GM18861 (cell line): ENCODE data around the gene CDH23.
"Not testable (repeated sequence)": the region's sequence is repeated elsewhere in the genome, so short reads cannot be mapped to it uniquely, and the experiment has no call there.

Experiments
- ATAC-seq: cut with Tn5 transposase; IDR thresholded peaks from one replicate; pipeline ENCODE4 v1.9.1; 2021; ENCODE audit not compliant: unreplicated experiment

CDH23 gene

GRCh38 chr10:71837098-71837827, 440.5 kb downstream of the CDH23 start:
- ATAC-seq: no peak

DNA sequence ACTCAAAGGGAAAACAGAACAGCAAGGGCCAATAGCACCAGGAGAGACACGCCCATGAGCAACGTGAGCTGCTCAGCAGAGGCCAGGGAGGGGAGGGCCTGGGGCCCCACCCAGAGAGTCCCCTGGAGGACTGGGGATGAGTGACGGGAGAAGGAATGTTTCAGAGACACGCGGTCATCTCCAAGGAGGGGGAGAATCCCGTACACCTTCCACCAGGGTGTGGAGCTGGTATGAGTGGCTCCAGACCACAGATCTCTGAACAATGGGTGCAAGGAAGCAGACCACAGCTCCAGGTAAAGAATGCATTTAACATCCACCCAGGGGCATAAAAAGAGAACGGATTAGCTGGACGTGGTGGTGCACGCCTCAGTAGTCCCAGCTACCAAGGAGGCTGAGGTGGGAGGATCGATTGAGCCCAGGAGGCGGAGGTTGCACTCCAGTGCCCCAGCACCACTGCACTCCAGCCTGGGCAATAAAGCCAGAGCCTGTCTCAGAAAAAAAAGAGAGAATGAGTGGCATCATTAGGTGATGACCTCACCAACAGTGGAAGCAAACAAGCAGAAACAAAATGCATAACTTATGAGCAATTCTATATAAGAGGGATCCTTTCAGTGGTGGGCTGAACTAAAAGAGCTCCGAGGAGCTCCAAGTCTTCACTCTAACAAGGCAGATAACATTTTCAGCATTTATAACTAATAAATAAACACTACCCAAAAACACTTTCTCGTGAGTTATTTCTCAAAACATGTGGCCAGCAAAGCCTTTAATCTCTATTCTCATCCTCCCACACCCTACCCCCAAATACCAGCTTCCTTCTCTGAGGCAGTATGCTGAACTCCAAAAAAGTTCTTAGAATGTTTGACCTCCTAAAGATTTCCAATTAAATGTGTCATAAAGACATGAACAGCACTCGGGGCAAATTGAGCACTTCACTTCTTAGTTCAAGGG, 441.8 kb downstream of the CDH23 start:
- no peak for ATAC-seq

DNA sequence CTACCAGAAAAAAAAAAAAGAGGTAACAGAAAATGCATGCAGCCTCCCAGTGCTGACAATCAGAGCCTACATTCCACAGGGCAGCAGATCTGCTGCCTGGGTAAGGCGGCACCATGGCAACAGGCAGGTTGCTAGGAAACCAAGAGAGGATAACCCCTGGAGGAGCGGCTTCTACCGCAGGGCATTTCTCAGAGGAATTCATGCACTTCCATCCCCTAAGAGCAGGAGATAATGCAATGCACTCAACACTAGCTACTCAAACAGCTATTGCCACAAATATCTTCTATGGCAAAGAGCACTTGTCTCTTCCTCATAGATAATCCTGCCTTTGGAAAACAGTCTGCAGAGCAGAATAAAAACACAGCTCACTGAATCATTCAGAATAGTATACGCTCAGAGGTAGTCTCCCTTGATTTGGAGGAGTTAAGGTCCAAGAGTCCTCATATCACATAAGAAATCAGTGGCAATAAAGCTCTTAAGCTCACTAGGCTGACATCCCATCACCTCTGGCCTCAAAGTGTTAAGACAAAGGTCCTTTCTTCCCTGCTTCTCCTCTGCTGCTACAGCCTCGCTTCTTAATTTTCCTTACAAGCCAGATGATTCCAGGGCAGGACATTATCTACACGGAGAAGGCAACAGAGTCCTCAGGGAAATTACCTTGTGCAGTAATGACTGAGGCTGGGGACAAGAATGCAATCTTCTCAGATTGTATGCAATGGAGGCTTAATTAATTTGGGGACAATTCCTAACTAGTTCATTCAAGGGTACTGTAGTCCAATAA, 443.6 kb downstream of the CDH23 start:
- ATAC-seq: no peak

- ATAC-seq: no peak
Observed at GRCh38 chr10:71840958-71841335, 444.2 kb downstream of the CDH23 start.

DNA sequence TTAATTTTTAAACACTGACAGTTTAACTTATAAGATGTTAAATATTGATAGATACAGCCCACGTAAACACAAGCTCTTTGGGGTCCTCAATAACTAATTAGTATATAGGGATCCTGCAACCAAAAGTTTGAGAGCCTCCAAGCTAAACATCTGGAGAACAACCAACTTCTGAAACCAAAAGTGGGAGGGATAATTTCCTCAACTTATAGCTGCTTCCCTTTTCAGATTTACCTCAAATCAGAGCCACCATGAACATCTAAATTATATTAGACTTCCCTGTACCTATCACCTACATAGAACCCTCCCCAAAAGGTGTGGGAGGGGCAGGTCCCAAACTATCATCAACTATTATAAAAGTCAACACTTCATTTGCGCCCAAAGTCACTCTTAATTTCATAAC, 445.7 kb downstream of the CDH23 start:
- no peak for ATAC-seq

DNA sequence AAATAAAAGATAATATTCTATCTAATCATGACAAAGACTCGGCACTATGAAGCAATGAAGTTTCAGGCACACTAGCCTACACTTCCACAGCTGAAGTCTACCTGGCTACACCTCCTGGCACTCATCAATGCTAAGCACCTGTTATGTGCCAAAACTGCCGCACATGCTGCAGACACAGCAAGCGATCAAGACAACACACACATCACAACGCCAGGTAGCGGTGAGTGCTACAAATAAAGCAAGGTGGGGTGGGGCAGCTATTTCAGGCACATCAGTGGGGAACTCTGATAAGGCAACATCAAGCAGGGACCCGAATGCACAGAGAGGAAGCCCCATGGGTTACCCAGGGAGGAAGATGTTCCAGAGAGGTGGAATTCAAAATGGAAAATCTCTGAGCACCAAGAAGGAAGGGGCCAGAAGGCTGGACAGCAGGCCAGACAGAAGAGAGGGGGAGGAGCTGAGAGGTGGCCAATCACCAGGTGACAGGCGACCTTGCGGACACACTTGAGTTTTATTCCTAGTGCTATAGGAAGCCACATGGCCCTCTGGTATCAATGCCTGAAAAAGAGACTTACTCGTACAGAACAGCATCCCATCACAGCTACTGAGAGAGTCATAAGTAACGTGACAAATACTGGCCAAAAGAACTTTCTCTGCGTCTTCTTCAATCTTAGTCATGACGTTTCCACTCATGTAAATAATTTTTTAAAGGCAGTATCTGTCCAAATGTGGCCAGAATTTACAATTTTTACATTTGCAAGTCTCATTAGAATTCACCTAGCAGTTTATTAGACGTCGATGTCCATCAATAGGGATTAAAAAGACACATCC, 446.4 kb downstream of the CDH23 start:
- ATAC-seq: no peak

DNA sequence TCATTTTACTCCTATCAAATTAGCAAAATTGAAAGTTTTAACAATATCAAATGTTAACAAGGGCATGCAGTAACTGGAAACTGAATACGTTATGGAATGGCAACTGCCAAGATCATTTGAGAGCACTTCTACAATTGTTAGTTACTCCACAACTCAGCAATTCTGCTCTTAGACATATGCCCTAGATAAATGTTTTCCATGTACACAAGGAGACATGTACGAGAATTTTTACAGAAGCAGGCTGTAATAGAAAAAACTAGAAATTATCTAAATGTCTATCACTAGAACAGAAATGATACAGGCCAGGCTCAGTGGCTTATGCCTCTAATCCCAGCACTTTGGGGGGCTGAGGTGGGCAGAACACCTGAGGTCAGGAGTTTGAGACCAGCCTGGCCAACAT, 447.4 kb downstream of the CDH23 start:
- no peak for ATAC-seq

DNA sequence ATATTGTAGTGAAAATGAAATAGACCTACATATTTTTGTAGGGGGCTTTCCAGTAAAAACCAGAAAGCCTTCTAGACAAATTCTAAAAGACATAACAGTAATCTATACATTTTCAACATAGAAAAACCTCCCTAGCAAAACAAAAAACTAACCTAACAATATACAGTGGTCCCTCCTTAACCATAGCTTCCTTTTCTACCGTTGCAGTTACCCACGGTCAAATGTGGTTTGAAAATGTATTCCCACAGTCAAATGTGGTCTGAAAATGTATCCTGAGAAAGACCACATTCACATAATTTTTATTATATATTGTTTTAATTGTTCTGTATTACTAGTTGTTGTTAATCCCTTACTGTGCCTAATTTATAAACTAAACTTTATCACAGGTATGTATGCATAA, 448.0 kb downstream of the CDH23 start:
- ATAC-seq: no peak

DNA sequence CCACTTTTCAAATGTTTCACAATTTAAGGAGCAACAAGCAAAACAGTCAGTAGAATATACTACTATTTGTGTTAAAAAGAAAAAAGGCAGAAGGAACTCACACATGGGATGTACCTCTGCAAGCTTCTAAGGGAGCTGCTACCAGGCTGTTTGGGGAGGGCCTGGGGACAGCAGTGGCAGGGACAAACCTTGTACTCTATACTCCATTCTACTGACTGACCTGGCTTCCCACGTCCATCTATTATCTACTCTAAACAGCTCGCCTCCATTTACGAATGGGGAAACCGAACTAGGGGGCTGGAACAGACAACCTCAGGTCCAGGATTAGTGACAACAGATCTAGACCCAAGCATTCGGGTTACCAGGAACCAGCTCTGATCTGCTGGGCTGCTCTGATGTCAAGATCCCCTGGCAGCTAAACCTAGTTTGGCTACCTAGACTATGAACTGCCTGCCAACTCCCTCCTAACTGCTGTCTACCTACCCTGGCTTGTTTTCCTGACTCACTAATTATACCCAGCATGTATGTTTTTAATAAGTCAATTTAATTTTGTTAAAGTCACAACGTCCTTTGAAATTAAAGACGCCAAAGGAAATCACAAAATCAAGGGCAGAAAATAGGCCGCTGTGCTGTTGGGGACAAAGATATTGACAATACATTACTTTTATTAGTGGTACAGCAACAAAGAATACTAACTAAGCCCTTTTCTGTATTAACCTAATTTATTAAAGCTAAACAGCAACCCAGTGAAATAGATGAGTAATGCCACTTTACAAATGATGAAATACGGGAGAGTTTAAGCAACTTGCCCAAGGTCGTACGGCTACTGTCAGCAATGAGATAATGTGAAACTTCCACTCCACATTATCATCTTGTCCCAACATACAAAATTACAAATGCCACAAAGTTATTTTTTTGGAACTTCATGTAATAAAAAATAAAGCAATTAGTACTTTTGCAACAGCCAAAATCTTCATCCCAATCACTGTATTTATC, 449.0 kb downstream of the CDH23 start:
- ATAC-seq: no peak

DNA sequence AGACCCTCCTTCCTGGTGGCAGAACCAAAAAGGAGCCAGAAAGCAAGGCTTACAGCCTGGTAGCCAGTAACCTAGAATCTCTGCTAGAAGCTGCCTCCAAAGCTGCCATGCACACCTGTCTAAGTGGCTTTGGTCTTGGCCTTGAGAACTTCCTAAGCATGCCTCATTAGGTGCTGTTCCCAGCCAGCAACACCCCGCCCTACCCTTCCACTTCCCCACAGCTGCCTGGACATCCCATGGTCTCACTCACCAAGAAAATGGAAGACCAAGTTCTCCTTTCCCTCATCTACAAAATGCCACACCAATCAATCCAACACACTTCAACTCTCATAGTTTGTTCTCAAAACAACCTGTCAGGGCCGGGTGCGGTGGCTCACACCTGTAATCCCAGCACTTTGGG, 450.1 kb downstream of the CDH23 start:
- no peak for ATAC-seq

GRCh38 chr10:71847418-71847817, 450.7 kb downstream of the CDH23 start:
- no peak for ATAC-seq

DNA sequence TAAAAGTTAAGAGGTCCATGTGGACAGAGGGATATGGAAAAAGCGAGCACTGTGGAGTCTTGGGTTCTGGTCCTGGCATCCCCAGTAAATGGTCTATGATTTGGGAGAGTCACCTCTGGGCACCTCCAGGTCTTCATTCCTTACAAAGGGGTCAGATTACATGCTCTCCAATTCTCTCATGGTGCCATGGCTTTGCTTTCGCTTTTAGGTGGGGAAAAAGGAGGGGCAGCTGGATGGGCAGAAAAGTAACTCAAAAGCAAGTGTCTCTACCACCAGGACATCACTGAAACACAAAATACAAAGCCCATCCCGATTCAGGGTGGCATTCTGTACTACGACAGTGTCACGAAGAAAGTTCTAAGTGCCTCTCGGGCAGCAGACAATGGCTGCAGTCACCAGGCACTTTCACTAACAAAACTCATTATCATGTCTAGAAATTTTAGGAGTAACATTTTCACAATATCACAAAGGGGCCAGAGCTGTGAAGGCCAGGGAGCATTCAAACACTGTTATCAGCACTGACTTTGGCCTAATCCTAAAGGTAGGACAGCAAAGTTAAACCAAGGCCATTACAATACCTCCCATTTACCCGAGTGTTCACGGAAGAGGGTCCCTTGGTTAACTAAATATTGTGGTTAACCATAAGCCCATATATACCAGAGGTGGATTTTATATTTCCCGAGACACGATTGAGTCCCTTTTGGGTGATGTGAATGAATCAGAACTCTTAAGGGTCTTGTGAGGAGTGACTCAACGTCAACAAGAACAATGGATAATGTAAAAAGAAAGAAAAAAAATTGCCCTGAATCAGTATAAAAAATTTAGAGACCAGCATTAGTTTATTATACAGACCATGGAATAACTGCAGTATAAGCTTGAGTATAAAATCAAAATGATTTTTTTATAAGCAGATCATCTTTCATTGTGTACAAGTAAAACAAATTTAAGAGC, 451.9 kb downstream of the CDH23 start:
- ATAC-seq: no peak

DNA sequence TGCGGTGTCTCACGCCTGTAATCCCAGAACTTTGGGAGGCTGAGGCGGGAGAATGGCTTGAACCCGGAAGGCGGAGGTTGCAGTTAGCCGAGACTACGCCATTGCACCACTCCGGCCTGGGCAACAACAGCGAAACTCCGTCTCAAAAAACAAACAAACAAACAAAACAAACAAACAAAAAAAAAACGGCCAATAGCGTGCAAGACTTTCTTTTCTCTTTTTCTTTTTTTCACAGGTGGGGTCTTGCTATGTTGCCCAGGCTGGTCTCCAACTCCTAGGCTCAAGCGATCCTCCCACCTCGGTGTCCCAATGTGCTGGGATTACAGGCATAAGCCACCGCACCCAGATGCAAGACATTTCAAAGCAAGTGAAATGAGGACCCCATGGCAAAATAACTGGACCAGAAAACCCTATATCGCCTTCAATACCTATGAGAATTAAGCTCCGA, 452.8 kb downstream of the CDH23 start:
- ATAC-seq: no peak

DNA sequence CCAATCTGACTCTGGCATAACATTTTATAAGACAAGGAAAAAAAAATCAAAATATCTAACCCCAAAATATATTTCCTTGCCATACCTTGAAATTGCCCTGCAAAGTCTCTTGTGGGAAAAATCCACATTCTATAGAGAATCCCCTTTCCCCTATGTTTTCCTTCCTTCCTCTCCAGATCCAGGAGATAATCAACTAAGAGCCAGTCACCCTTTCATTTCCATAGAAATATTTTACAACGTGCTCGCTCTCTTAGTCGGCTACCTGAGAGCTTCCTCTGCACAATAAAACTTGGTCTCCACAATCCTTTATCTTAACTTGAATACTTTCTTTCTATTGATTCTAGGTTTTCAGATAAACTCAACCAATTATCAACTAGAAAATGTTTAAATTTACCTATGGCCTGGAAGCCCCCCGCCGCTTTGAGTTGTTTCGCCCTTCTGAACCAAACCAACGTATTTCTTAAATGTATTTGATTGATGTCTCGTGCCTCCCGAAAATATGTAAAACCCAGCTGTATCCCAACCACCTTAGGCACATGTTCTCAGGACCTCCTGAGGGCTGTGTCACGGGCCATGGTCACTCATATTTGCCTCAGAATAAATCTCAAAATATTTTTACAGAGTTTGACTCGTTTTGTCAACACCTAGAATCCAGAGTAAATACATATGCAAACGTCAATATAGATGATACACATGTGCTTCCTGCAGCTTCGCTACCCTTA, 453.5 kb downstream of the CDH23 start:
- no peak for ATAC-seq

DNA sequence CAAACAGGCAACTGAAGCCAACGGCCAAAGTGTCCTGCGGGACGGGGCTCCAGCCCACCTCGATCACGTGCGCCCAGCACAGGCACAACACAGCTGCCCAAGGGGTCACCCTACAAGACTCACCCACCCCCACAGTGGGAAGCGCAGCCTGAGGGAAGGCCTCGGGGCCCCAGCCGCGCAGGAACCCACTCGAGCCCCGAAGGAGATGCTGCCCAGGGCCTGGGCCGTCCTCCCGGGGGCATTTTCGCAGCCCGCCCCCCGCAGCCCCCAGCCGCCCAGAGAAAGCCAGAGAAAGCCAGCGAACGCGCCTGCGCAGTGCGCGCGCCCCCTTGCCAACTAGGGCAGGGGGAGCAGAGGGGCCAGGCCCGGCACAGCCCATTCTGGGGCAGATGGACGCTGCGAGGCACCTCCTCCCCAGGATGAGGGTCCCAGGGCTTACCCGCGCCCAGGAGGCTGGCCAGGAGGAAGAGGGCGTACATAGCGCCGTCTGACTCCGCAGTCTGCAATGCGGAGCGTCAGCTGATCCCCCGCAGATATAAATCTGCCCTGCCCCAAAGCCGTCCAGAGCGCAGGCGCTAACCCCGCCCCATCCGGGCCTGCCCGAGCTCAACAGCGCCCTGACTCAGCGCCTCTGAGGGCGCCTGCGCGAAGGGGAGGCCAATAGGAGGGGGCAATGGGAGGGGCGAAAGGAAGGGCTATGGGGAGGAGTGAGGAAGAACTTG, 454.2 kb downstream of the CDH23 start, which contains the start of gene PSAP:
TSS of gene PSAP (minus strand) at position 509 of the 722 bp plus-strand sequence. CDS start at position 479, 30 bp downstream.
- peak; percentile 91 for ATAC-seq

- not testable (repeated sequence) for ATAC-seq
Observed at GRCh38 chr10:71851465-71852095, 454.9 kb downstream of the CDH23 start.
